Measurements from ENCODE around the gene FZD4. TPM values are rescaled to one million over a fixed set of nuclear protein-coding genes. Genes with fewer than 3 reads are reported as not detected.
"Not testable (repeated sequence)": the region's sequence is repeated elsewhere in the genome, so short reads cannot be mapped to it uniquely, and the experiment has no call there.

FZD4 gene
- total RNA-seq, 2 donors from 2014 or later, result 0.02 TPM; not detected in 1

GRCh38 chr11:86938900-86939880 lies 16.0 kb downstream of the FZD4 start:
- no peaks in the 10 kb centered on the region for H3K9me3 ChIP-seq (ENCODE audit: control insufficient read depth, low read length, poor library complexity, severe bottlenecking)
- no peaks in the 10 kb centered on the region for H3K36me3 Mint-ChIP-seq (ENCODE audit: low read depth)
- DNase-seq (no peak), ATAC-seq (peak; percentile 50)
- H3K4me1 Mint-ChIP-seq, result peaks cover 7% of the 10 kb centered on the region
- H3K27ac Mint-ChIP-seq, result no peak overlapping the region
- peaks cover 12% of the 10 kb centered on the region for H3K27me3 Mint-ChIP-seq
- no peak overlapping the region for H3K4me3 Mint-ChIP-seq

DNA sequence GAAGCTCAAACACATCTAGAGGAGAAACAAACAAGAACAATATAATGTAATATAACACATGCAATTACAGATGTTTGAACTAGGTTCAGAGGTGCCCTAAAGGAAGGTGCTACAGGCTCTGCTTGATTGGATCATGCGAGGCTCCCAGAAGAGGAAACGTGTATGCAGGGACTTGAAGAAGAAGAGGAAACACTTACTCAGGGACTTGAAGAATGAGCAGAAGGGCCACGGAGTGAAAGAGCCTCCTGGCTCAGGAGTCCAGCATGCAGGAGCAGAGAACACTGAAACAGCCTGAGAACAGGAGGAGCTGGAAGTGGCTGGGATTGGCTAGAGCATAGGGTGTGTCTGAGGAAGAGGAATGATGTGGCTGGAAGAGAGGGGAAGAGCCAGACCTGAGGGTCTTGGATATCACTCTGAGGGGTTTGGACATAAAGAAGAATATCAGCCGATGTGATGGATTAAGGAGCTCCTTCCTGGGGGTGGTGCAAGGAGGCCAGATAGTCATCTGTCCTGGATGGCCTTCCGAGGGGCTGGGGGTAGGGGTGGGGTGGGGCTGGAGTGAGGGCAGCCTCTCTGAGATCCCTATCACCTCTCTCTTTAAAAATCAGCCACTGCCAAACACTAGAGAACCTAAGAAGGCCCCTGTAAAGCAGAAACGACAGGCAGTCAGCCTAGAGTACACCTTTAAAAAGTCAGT lies 16.8 kb downstream of the FZD4 start:
- no peaks in the 10 kb centered on the region for H3K9me3 ChIP-seq (ENCODE audit: control insufficient read depth, low read length, poor library complexity, severe bottlenecking)
- Mint-ChIP-seq H3K36me3 (ENCODE audit: low read depth) (no peaks in the 10 kb centered on the region), H3K4me3 (no peak overlapping the region), H3K27me3 (peaks cover 8% of the 10 kb centered on the region), H3K4me1 (peaks cover 7% of the 10 kb centered on the region), H3K27ac (peak overlapping the region; percentile 9)
- no peak for ATAC-seq
- no peak for DNase-seq

- H3K4me1 Mint-ChIP-seq, result not testable (repeated sequence)
These were observed 17.9 kb downstream of the FZD4 start for GRCh38 chr11:86937193-86937806.

DNA sequence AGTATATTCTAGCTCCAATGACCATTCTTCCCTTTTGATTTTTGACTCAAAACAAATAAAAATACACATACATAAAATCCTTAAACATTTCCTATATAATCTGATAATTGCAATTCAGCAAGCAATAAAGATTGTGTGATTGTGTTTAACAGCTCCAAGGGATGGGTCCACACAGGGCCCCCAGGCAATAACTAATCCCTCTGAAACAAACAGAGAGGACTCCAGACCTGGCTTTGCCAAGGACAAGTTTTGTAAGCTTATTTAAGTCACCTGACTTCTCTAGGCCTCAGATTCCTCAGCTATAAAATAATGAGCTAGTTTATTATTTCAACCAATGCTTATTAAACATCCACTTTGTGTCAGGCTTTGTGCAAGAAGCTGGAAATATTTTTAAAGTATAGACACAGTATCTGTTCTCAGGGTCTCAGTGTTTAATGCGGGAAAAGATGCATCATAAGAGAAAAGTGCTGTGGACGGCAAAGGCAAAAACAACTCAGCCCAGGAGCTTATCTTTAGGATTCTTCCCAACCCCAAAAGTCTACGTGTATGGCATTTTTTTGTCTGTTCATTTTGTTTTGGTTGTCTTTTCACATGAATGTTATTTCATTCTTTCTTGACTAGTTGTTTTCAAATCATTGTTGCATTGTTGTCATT lies 20.1 kb downstream of the FZD4 start:
- peaks cover 8% of the 10 kb centered on the region for H3K27me3 Mint-ChIP-seq
- no peaks in the 10 kb centered on the region for H3K36me3 Mint-ChIP-seq (ENCODE audit: low read depth)
- no peak overlapping the region for H3K27ac Mint-ChIP-seq
- no peak for DNase-seq
- H3K4me1 Mint-ChIP-seq, result peaks cover 5% of the 10 kb centered on the region
- no peaks in the 10 kb centered on the region for H3K9me3 ChIP-seq (ENCODE audit: control insufficient read depth, low read length, poor library complexity, severe bottlenecking)
- no peak overlapping the region for H3K4me3 Mint-ChIP-seq
- ATAC-seq, result no peak

More at GRCh38 chr11:86937193-86937806, 17.9 kb downstream of the FZD4 start:
- not testable (repeated sequence) for DNase-seq; H3K9me3 ChIP-seq (ENCODE audit: control insufficient read depth, low read length, poor library complexity, severe bottlenecking); H3K27ac Mint-ChIP-seq; H3K36me3 Mint-ChIP-seq (ENCODE audit: low read depth); H3K4me3 Mint-ChIP-seq; ATAC-seq; H3K27me3 Mint-ChIP-seq

- Mint-ChIP-seq H3K4me1 (peaks cover 5% of the 10 kb centered on the region), H3K4me3 (no peak overlapping the region), H3K27me3 (peaks cover 8% of the 10 kb centered on the region), H3K36me3 (ENCODE audit: low read depth) (no peaks in the 10 kb centered on the region), H3K27ac (no peak overlapping the region)
- DNase-seq (no peak), ATAC-seq (no peak)
- no peaks in the 10 kb centered on the region for H3K9me3 ChIP-seq (ENCODE audit: control insufficient read depth, low read length, poor library complexity, severe bottlenecking)
These were observed 20.7 kb downstream of the FZD4 start for GRCh38 chr11:86934582-86934900.

DNA sequence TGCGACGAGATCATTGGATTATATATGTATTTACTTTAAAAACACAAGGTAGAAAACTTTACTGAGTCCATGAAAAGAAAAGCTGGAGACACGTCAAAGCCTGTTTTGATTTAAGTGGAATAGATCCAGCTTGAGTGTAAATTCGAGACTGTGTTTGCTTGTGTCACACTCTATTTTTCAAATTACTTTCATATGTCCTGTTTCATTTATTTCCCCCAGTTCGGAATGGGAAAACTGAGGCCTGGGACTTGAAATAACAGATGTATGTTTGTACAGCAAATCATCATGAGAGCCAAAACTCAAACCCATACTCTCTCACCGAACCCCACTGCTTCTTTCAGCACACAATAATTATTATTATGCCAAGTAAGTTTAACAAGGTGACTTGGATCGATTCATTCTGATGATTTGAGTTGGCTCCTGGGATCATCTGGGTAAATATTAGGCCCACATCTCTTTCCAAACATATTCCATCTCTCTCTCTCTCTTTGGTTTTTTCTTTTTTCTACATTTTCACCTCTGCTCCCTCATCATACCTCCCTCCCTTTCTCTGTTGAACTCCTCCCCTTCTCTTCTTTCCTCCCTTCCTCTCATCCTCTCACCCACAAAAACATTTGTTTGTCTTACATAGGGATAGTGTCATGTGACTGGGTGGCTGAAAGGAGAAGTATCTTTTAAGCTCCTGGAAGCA lies 21.2 kb downstream of the FZD4 start:
- no peak overlapping the region for H3K4me3 Mint-ChIP-seq
- H3K9me3 ChIP-seq (ENCODE audit: control insufficient read depth, low read length, poor library complexity, severe bottlenecking), result no peaks in the 10 kb centered on the region
- H3K36me3 Mint-ChIP-seq (ENCODE audit: low read depth), result no peaks in the 10 kb centered on the region
- peaks cover 5% of the 10 kb centered on the region for H3K4me1 Mint-ChIP-seq
- no peak for ATAC-seq
- peaks cover 8% of the 10 kb centered on the region for H3K27me3 Mint-ChIP-seq
- no peak overlapping the region for H3K27ac Mint-ChIP-seq
- no peak for DNase-seq

- no peak for DNase-seq
These were observed 22.0 kb downstream of the FZD4 start for GRCh38 chr11:86932924-86933875.

GRCh38 chr11:86932259-86932585 lies 23.0 kb downstream of the FZD4 start:
- Mint-ChIP-seq H3K4me3 (no peak overlapping the region), H3K27ac (no peak overlapping the region)
- no peak for ATAC-seq

More at GRCh38 chr11:86932924-86933875, 22.0 kb downstream of the FZD4 start:
- H3K4me1 Mint-ChIP-seq, result peaks cover 4% of the 10 kb centered on the region
- H3K4me3 Mint-ChIP-seq, result no peak overlapping the region
- no peaks in the 10 kb centered on the region for H3K36me3 Mint-ChIP-seq (ENCODE audit: low read depth)
- no peak overlapping the region for H3K27ac Mint-ChIP-seq
- peaks cover 6% of the 10 kb centered on the region for H3K27me3 Mint-ChIP-seq
- no peaks in the 10 kb centered on the region for H3K9me3 ChIP-seq (ENCODE audit: control insufficient read depth, low read length, poor library complexity, severe bottlenecking)
- no peak for ATAC-seq

DNA sequence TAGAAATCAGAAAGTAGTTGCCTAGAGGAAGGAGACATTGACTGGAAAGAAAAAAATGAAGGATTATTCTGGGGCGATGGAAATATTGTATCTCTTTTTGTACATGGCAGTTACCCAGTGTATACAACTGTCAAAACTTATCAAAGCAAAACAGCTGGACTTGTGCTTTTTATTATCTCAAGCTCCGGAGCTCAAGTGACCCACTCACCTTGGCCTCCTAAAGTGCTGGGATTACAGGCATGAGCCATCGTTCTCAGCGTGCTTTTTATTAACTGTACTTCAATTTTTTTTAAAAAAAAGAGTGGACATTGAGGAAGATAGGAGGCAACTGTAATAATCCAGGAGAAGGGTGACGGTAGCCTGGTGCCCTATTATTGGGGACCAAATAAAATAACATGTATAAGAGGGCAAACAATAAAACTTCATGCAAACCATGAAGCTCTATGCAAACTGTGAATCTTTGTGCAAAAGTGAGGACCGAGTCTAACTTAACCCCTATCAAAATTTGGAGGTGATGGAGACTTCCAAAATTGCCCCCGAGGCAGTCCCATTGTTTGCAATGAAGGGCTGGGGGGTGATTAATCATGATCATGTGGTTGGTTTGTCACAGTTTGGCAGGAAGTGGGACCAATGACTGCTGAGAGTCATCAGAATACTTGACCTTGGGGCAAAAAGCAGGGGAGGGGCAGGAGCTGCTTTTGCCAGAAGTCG lies 23.5 kb downstream of the FZD4 start:
- no peaks in the 10 kb centered on the region for H3K36me3 Mint-ChIP-seq (ENCODE audit: low read depth)
- H3K9me3 ChIP-seq (ENCODE audit: control insufficient read depth, low read length, poor library complexity, severe bottlenecking), result no peaks in the 10 kb centered on the region
- H3K4me1 Mint-ChIP-seq, result peaks cover 3% of the 10 kb centered on the region
- no peak overlapping the region for H3K4me3 Mint-ChIP-seq
- ATAC-seq, result no peak
- no peaks in the 10 kb centered on the region for H3K27me3 Mint-ChIP-seq
- no peak overlapping the region for H3K27ac Mint-ChIP-seq
- no peak for DNase-seq

More at GRCh38 chr11:86932259-86932585, 23.0 kb downstream of the FZD4 start:
- no peaks in the 10 kb centered on the region for H3K9me3 ChIP-seq (ENCODE audit: control insufficient read depth, low read length, poor library complexity, severe bottlenecking)
- H3K36me3 Mint-ChIP-seq (ENCODE audit: low read depth), result no peaks in the 10 kb centered on the region
- H3K4me1 Mint-ChIP-seq, result peaks cover 3% of the 10 kb centered on the region
- no peaks in the 10 kb centered on the region for H3K27me3 Mint-ChIP-seq
- no peak for DNase-seq

DNA sequence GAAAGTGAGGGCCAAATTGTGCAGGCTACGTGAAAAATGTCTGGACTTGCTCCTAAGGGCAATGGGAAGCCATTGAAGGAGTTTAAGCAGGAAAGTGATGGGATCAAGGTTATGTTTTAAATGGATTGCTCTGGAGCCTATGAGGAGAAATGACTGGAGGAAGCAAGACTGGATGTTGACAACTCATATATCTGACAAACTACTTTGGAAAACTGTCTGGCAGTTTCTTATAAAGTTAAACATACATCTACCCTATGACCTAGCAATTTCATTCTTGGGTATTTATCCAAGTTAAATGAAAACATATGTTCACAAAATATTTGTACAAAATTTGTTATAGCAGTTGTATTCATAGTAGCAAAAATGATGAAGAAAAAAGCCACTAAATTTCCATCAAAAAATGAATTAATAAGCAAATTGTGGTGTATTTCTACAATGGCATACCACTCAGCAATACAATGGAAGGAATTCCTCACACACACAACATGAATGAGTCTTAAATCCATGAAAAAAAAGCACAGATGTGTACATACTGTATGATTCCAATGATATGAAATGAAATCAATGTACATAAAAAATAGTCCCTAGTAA lies 24.1 kb downstream of the FZD4 start:
- Mint-ChIP-seq H3K27ac (peak overlapping the region; percentile 61), H3K27me3 (no peaks in the 10 kb centered on the region), H3K4me3 (no peak overlapping the region), H3K36me3 (ENCODE audit: low read depth) (no peaks in the 10 kb centered on the region), H3K4me1 (peaks cover 3% of the 10 kb centered on the region)
- DNase-seq, result no peak
- no peaks in the 10 kb centered on the region for H3K9me3 ChIP-seq (ENCODE audit: control insufficient read depth, low read length, poor library complexity, severe bottlenecking)
- ATAC-seq, result no peak

DNA sequence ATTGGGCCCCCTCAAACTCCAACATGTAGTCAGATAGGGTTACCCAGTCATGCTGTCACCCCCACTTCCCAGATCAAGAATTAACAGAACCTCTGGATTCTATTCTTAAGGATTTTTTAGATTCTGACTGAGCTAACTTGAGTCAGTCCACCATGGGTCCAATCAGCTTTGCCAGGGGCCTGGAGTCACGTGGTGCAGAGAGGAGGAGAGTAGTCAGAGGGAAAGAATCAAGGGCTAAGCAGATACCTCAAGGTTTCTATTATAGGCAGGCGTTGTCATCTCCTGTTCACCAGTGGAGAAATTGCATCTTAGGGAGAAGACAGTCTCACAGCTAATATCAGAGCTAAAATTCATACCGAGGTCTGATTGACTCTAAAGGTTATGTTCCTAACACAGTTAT lies 28.2 kb downstream of the FZD4 start:
- Mint-ChIP-seq H3K27ac (no peak overlapping the region), H3K4me1 (peaks cover 3% of the 10 kb centered on the region), H3K36me3 (ENCODE audit: low read depth) (no peaks in the 10 kb centered on the region), H3K27me3 (peaks cover 8% of the 10 kb centered on the region), H3K4me3 (no peak overlapping the region)
- no peak for ATAC-seq
- no peaks in the 10 kb centered on the region for H3K9me3 ChIP-seq (ENCODE audit: control insufficient read depth, low read length, poor library complexity, severe bottlenecking)
- no peak for DNase-seq
